ENCODE results near the gene TTYH2. TPM values are rescaled to one million over a fixed set of nuclear protein-coding genes. Genes with fewer than 3 reads are reported as not detected.

The TTYH2 gene
- polyA plus RNA-seq, 1 donor from 2014 or later: 2.5 TPM

DNA sequence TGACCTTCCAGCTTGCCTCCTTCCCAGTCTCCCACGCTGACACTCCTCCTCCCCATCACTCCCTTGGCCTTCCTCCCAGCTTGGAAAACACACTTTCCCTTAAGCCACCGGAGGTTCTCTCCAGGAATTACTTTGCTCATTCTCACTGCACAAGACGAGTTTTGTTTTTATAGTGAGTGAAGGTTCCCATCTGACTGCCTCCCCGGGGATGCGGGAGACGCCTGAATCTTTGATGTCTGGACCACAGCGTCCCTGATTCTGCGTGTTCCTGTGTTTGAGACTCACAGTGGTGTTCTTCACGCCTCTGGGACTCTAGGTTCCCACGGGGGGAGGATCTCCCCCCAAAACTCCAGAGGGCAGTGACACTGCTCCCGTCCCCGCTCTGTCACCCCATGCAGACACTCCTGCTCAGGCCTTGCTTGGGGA lies 62.7 kb downstream of the TTYH2 start:
- no peak overlapping the region for H3K4me3 ChIP-seq (ENCODE audit: low read length)
- no peak overlapping the region for H3K9ac ChIP-seq (ENCODE audit: low read length)
- no peaks in the 10 kb centered on the region for H3K79me2 ChIP-seq (replicated peaks; ENCODE audit: insufficient read depth, low read length)
- no peaks in the 10 kb centered on the region for H4K20me1 ChIP-seq (ENCODE audit: insufficient read depth)
- no peaks in the 10 kb centered on the region for H3K9me2 ChIP-seq (ENCODE audit: insufficient read depth, low read length)
- no peak overlapping the region for H3K4me2 ChIP-seq (ENCODE audit: low read length)
- H3K36me3 ChIP-seq (ENCODE audit: insufficient read depth, low read length): no peaks in the 10 kb centered on the region
- no peaks in the 10 kb centered on the region for H3K27me3 ChIP-seq (ENCODE audit: insufficient read depth, low read depth, low read length)
- no peaks in the 10 kb centered on the region for H3K9me3 ChIP-seq (ENCODE audit: low read length)
- H2AFZ ChIP-seq (ENCODE audit: low read depth, low read length): no peak overlapping the region
- TF ChIP-seq MXI1 (conservative IDR thresholded peaks at IDR 0.05; ENCODE audit: poor library complexity, severe bottlenecking): no peak
- no peak for TF ChIP-seq SMC3 (conservative IDR thresholded peaks at IDR 0.05; ENCODE audit: poor library complexity)
- TF ChIP-seq, protein P1, sequence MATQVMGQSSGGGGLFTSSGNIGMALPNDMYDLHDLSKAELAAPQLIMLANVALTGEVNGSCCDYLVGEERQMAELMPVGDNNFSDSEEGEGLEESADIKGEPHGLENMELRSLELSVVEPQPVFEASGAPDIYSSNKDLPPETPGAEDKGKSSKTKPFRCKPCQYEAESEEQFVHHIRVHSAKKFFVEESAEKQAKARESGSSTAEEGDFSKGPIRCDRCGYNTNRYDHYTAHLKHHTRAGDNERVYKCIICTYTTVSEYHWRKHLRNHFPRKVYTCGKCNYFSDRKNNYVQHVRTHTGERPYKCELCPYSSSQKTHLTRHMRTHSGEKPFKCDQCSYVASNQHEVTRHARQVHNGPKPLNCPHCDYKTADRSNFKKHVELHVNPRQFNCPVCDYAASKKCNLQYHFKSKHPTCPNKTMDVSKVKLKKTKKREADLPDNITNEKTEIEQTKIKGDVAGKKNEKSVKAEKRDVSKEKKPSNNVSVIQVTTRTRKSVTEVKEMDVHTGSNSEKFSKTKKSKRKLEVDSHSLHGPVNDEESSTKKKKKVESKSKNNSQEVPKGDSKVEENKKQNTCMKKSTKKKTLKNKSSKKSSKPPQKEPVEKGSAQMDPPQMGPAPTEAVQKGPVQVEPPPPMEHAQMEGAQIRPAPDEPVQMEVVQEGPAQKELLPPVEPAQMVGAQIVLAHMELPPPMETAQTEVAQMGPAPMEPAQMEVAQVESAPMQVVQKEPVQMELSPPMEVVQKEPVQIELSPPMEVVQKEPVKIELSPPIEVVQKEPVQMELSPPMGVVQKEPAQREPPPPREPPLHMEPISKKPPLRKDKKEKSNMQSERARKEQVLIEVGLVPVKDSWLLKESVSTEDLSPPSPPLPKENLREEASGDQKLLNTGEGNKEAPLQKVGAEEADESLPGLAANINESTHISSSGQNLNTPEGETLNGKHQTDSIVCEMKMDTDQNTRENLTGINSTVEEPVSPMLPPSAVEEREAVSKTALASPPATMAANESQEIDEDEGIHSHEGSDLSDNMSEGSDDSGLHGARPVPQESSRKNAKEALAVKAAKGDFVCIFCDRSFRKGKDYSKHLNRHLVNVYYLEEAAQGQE (IDR thresholded peaks at IDR 0.05; ENCODE audit: borderline replicate concordance): no peak
- no peak for TF ChIP-seq RAD21 (conservative IDR thresholded peaks at IDR 0.05)
- no peak for TF ChIP-seq POLR2AphosphoS5 (IDR thresholded peaks at IDR 0.05)
- no peak for TF ChIP-seq EP300 (conservative IDR thresholded peaks at IDR 0.05; ENCODE audit: poor library complexity, severe bottlenecking)
- no peak for TF ChIP-seq EZH2 (IDR thresholded peaks at IDR 0.05; ENCODE audit: borderline replicate concordance, insufficient read depth, low read length, poor library complexity, severe bottlenecking)
- TF ChIP-seq, protein P2, sequence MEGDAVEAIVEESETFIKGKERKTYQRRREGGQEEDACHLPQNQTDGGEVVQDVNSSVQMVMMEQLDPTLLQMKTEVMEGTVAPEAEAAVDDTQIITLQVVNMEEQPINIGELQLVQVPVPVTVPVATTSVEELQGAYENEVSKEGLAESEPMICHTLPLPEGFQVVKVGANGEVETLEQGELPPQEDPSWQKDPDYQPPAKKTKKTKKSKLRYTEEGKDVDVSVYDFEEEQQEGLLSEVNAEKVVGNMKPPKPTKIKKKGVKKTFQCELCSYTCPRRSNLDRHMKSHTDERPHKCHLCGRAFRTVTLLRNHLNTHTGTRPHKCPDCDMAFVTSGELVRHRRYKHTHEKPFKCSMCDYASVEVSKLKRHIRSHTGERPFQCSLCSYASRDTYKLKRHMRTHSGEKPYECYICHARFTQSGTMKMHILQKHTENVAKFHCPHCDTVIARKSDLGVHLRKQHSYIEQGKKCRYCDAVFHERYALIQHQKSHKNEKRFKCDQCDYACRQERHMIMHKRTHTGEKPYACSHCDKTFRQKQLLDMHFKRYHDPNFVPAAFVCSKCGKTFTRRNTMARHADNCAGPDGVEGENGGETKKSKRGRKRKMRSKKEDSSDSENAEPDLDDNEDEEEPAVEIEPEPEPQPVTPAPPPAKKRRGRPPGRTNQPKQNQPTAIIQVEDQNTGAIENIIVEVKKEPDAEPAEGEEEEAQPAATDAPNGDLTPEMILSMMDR (IDR thresholded peaks at IDR 0.05; ENCODE audit: poor library complexity, severe bottlenecking): no peak
- TF ChIP-seq TAF1 (IDR thresholded peaks at IDR 0.05; ENCODE audit: low read depth): no peak
- no peak overlapping the region for H3K27ac ChIP-seq (ENCODE audit: low read length)
- H3F3A ChIP-seq (ENCODE audit: insufficient read depth, low read length, poor library complexity, severe bottlenecking): no peaks in the 10 kb centered on the region

GRCh38 chr17:74276541-74277009 lies 63.2 kb downstream of the TTYH2 start:
- H3K4me2 ChIP-seq (ENCODE audit: low read length): no peak overlapping the region
- H3K9ac ChIP-seq (ENCODE audit: low read length): no peak overlapping the region
- H3F3A ChIP-seq (ENCODE audit: insufficient read depth, low read length, poor library complexity, severe bottlenecking): no peaks in the 10 kb centered on the region
- H3K9me2 ChIP-seq (ENCODE audit: insufficient read depth, low read length): no peaks in the 10 kb centered on the region
- H3K27me3 ChIP-seq (ENCODE audit: insufficient read depth, low read depth, low read length): no peaks in the 10 kb centered on the region
- no peaks in the 10 kb centered on the region for H3K79me2 ChIP-seq (replicated peaks; ENCODE audit: insufficient read depth, low read length)
- TF ChIP-seq TAF1 (IDR thresholded peaks at IDR 0.05; ENCODE audit: low read depth) (no peak), EZH2 (IDR thresholded peaks at IDR 0.05; ENCODE audit: borderline replicate concordance, insufficient read depth, low read length, poor library complexity, severe bottlenecking) (no peak), SMC3 (conservative IDR thresholded peaks at IDR 0.05; ENCODE audit: poor library complexity) (no peak), RAD21 (conservative IDR thresholded peaks at IDR 0.05) (no peak), POLR2AphosphoS5 (IDR thresholded peaks at IDR 0.05) (no peak), EP300 (conservative IDR thresholded peaks at IDR 0.05; ENCODE audit: poor library complexity, severe bottlenecking) (no peak), MXI1 (conservative IDR thresholded peaks at IDR 0.05; ENCODE audit: poor library complexity, severe bottlenecking) (no peak)
- TF ChIP-seq, protein P2 (IDR thresholded peaks at IDR 0.05; ENCODE audit: poor library complexity, severe bottlenecking): no peak
- TF ChIP-seq, protein P1 (IDR thresholded peaks at IDR 0.05; ENCODE audit: borderline replicate concordance): no peak
- no peaks in the 10 kb centered on the region for H4K20me1 ChIP-seq (ENCODE audit: insufficient read depth)
- no peak overlapping the region for H2AFZ ChIP-seq (ENCODE audit: low read depth, low read length)
- H3K9me3 ChIP-seq (ENCODE audit: low read length): no peaks in the 10 kb centered on the region
- no peak overlapping the region for H3K27ac ChIP-seq (ENCODE audit: low read length)
- no peak overlapping the region for H3K4me3 ChIP-seq (ENCODE audit: low read length)
- H3K36me3 ChIP-seq (ENCODE audit: insufficient read depth, low read length): no peaks in the 10 kb centered on the region
